NCI-H1694 (cell line): ENCODE results near the gene TOR4A.

Source experiments
- DNase-seq: peaks from one replicate; lab custom pipeline; 2025; lab: John Stamatoyannopoulos, UW

TOR4A gene

GRCh38 chr9:137277329-137278041 is at the start of gene TOR4A:
TSS of gene TOR4A (plus strand) at chr9:137277726. CDS start at chr9:137278690, 964 bp downstream.
- no peak for DNase-seq

GRCh38 chr9:137227853-137228505 is 49.5 kb upstream of the TOR4A start:
- DNase-seq, result no peak

GRCh38 chr9:137228506-137228967 is 49.0 kb upstream of the TOR4A start:
- no peak for DNase-seq

- DNase-seq, result no peak
Observed at GRCh38 chr9:137228968-137229896, 48.3 kb upstream of the TOR4A start.

- DNase-seq, result no peak
Observed at GRCh38 chr9:137229903-137230704, 47.4 kb upstream of the TOR4A start.

GRCh38 chr9:137230705-137231371 is 46.7 kb upstream of the TOR4A start, which contains the start of gene SLC34A3:
TSS of gene SLC34A3 (plus strand) at chr9:137230901. CDS start at chr9:137231703, 802 bp downstream.
- DNase-seq, result no peak

- DNase-seq, result no peak
Observed at GRCh38 chr9:137231372-137232039, 46.0 kb upstream of the TOR4A start.

- no peak for DNase-seq
Observed at GRCh38 chr9:137232101-137232500, 45.4 kb upstream of the TOR4A start.

GRCh38 chr9:137232510-137232909 is 45.0 kb upstream of the TOR4A start:
- no peak for DNase-seq

GRCh38 chr9:137233143-137233980 is 44.2 kb upstream of the TOR4A start:
- no peak for DNase-seq

GRCh38 chr9:137234055-137234697 is 43.4 kb upstream of the TOR4A start:
- no peak for DNase-seq

- DNase-seq, result no peak
Observed at GRCh38 chr9:137234758-137235423, 42.6 kb upstream of the TOR4A start.

GRCh38 chr9:137235424-137236237 is 41.9 kb upstream of the TOR4A start:
- DNase-seq, result no peak

- DNase-seq, result peak; percentile 54
Observed at GRCh38 chr9:137236238-137236935, 41.1 kb upstream of the TOR4A start.

GRCh38 chr9:137236936-137237421 is 40.5 kb upstream of the TOR4A start:
- DNase-seq, result no peak
